ENCODE results near the gene GAB2.
"Not testable (repeated sequence)": the region's sequence is repeated elsewhere in the genome, so short reads cannot be mapped to it uniquely, and the experiment has no call there.

DNA sequence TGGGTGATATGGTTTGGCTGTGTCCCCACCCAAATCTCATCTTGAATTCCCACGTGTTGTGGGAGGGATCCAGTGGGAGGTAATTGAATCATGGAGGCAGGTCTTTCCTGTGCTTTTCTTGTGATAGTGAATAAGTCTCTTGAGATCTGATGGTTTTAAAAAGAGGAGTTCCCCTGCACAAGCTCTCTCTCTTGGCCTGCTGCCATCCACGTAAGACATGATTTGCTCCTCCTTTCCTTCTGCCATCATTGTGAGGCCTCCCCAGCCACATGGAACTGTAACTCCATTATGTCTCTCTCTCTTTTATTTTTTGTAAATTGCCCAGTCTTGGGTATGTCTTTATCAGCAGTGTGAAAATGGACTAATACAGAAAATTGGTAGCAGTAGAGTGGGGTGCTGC is 145.8 kb downstream of the GAB2 start:
- TF ChIP-seq, protein P1, sequence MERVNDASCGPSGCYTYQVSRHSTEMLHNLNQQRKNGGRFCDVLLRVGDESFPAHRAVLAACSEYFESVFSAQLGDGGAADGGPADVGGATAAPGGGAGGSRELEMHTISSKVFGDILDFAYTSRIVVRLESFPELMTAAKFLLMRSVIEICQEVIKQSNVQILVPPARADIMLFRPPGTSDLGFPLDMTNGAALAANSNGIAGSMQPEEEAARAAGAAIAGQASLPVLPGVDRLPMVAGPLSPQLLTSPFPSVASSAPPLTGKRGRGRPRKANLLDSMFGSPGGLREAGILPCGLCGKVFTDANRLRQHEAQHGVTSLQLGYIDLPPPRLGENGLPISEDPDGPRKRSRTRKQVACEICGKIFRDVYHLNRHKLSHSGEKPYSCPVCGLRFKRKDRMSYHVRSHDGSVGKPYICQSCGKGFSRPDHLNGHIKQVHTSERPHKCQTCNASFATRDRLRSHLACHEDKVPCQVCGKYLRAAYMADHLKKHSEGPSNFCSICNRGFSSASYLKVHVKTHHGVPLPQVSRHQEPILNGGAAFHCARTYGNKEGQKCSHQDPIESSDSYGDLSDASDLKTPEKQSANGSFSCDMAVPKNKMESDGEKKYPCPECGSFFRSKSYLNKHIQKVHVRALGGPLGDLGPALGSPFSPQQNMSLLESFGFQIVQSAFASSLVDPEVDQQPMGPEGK (CRISPR knock-in tag; IDR thresholded peaks at IDR 0.05; ENCODE audit: borderline replicate concordance) = not testable (repeated sequence)
- TF ChIP-seq RARB (CRISPR knock-in tag; IDR thresholded peaks at IDR 0.05) = not testable (repeated sequence)

All from SK-N-SH treated with all-trans-retinoic acid at 6 μM for 48 hours (cell line).